ENCODE measurements around the gene TSPAN18.

The TSPAN18 gene

DNA sequence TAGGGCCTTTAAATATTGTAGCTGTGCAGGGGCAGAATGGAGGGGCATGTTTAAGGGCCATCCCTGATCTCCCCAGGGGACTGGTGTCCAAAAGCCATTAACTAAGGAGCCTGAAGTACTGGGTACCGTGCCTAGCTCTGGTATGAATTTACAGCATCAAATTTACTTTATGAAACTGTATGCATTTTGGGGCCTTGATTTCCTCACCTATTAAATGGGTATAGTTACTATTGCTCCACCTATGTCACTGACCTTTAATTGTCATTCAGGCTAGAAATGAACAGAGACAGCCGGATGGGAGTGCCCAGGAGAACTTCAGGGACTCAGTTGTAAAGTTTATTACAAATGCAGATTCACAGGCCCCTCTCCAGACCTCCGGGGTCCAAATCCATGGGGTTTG is 235.7 kb downstream of the TSPAN18 start:
- TF ChIP-seq, protein P1, sequence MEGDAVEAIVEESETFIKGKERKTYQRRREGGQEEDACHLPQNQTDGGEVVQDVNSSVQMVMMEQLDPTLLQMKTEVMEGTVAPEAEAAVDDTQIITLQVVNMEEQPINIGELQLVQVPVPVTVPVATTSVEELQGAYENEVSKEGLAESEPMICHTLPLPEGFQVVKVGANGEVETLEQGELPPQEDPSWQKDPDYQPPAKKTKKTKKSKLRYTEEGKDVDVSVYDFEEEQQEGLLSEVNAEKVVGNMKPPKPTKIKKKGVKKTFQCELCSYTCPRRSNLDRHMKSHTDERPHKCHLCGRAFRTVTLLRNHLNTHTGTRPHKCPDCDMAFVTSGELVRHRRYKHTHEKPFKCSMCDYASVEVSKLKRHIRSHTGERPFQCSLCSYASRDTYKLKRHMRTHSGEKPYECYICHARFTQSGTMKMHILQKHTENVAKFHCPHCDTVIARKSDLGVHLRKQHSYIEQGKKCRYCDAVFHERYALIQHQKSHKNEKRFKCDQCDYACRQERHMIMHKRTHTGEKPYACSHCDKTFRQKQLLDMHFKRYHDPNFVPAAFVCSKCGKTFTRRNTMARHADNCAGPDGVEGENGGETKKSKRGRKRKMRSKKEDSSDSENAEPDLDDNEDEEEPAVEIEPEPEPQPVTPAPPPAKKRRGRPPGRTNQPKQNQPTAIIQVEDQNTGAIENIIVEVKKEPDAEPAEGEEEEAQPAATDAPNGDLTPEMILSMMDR (IDR thresholded peaks at IDR 0.05; ENCODE audit: insufficient read depth, low read depth, low read length, missing control alignments) = no peak
- no peak overlapping the region for H3K4me3 ChIP-seq (ENCODE audit: low read depth, low read length)
- no peak for DNase-seq (ENCODE audit: low read depth)

- no peak for DNase-seq (ENCODE audit: low read depth)
- H3K4me3 ChIP-seq (ENCODE audit: low read depth, low read length) = no peak overlapping the region
- TF ChIP-seq, protein P1 (IDR thresholded peaks at IDR 0.05; ENCODE audit: insufficient read depth, low read depth, low read length, missing control alignments) = no peak
Measured at GRCh38 chr11:44963136-44963535, 236.4 kb downstream of the TSPAN18 start.

DNA sequence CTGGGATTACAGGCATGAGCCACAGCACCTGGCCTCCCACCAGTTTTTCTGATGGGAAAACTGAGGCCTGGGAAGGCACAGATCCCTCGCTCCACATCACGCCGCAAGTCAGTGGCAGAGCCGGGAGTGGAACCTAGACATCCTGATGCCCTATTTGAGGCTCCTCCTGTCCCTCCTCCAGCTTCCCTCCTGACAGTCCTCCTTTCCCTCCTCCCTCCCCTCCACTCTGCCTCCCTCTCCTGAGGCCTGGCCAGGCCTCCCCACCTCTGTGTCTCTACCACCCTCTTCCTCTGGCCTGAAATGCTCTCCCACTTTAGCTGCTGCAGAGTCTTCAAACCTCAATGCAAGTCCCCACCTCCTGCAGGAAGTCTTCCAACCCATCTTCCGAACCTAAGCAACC is 237.2 kb downstream of the TSPAN18 start:
- DNase-seq (ENCODE audit: low read depth) = no peak
- no peak overlapping the region for H3K4me3 ChIP-seq (ENCODE audit: low read depth, low read length)
- TF ChIP-seq, protein P1 (IDR thresholded peaks at IDR 0.05; ENCODE audit: insufficient read depth, low read depth, low read length, missing control alignments) = no peak

GRCh38 chr11:44964526-44965209 is 237.9 kb downstream of the TSPAN18 start:
- no peak for DNase-seq (ENCODE audit: low read depth)
- TF ChIP-seq, protein P1 (IDR thresholded peaks at IDR 0.05; ENCODE audit: insufficient read depth, low read depth, low read length, missing control alignments) = no peak
- H3K4me3 ChIP-seq (ENCODE audit: low read depth, low read length) = no peak overlapping the region

GRCh38 chr11:44966694-44967093 is 239.9 kb downstream of the TSPAN18 start:
- no peak for DNase-seq (ENCODE audit: low read depth)
- no peak overlapping the region for H3K4me3 ChIP-seq (ENCODE audit: low read depth, low read length)
- TF ChIP-seq, protein P1 (IDR thresholded peaks at IDR 0.05; ENCODE audit: insufficient read depth, low read depth, low read length, missing control alignments) = no peak

DNA sequence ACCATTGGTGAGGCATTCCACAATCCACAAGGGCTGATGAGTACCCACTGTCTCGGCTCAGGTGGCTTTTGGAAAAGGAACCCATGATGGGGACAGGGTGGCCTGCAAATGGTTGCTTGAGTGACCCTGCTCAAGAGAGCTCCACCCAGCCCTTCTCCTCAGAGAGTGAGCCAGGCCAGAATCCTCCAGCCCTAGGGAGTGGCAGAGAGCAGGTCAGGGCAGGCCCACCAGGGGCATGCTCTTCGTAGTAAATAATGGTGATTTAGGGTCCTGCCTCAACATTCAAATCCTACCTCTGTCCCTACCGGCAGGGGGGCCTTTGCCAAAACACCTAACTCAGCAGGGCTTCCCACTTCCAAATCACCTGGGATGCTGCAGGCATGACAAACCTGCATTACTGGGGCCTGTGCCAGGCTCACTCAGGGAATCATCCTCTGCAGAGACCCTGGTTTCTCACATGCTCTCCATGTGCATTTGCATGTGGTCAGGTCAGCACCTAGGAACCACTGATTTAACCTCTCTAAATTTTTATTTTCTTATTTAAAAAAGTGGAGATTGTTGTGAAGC is 241.3 kb downstream of the TSPAN18 start:
- TF ChIP-seq, protein P1 (IDR thresholded peaks at IDR 0.05; ENCODE audit: insufficient read depth, low read depth, low read length, missing control alignments) = no peak
- no peak for DNase-seq (ENCODE audit: low read depth)
- H3K4me3 ChIP-seq (ENCODE audit: low read depth, low read length) = no peak overlapping the region

- no peak for DNase-seq (ENCODE audit: low read depth)
- TF ChIP-seq, protein P1 (IDR thresholded peaks at IDR 0.05; ENCODE audit: insufficient read depth, low read depth, low read length, missing control alignments) = no peak
- no peak overlapping the region for H3K4me3 ChIP-seq (ENCODE audit: low read depth, low read length)
Measured at GRCh38 chr11:44968510-44968909, 241.7 kb downstream of the TSPAN18 start.

Measured in GM12865 (cell line).